Suppressor macrophage (primary cell): Measurements from ENCODE around the gene RAB8B.

Experiments
- DNase-seq, 4 experiments: peaks; one replicate each; pipeline ENCODE4 v3.0.0-alpha.2; 2020 to 2022

RAB8B gene

DNA sequence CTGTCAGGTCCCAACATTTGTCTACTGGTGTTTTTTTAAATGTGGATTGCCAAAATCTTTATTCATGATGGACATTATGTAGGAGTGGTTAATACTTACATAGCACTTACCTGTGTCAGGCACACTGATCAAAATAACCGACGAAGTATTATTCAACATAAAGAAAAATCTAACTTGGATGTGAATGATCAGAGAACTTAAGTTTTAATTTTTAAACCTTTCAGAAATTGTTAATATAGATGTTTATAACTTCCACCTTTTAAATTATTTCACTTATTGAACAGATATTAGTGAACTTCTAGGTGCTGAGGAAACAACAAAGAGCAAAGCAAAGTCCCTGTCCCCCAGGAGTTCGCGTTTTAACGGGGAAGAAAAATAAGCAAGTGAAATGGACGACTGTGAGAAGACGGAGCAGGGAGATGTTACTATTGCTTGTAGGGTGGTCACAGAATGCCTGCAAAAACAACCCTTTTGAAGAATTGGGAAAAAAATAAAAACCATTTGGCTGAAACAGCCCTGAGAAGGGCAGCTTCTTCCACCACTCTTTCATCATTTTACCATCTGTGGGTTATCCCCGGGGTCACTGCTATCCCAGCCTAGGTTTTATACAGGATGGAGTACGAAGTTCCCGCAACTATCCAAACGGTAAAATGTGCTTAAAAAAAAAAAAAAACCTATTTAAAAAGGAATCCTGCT, 87.1 kb downstream of the RAB8B start:
- DNase-seq, result no peak

DNA sequence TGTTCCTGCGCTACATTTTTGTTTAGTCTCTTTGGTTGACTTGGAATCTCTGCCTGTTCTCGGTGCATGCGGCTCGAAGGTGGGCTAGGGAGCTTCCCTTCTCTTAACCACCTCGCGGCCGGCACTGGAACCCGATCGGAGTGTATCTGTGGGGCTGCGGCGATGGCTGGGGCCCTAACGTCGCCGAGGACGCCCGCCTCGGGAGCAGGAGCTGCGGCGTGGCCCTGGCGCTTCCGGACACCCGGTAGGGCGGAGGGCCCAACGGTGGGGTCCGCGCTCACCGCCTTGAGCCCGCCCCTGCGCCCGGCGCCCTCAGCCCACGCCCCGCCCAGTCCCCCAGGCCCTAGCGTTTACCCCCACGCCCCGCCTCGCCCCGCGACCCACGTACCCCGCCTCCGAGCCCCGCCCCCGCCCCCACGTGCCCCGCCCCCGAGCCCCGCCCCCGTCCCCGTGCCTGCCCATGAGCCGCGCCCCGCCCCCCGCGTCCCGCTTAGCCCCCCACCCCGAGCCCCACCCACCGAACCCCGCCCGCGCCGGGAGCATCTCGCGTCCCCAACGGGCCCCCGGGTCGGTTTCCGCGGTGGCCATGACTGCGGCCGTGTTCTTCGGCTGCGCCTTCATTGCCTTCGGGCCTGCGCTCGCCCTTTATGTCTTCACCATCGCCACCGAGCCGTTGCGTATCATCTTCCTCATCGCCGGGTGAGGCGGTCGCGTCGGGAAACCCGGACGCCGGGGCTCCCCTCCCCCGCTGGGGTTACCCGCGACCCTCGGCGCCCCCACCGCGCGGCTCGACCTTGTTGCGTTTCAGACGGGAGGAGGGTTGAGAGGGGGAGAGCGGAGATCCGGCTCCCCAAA, 87.9 kb downstream of the RAB8B start, which contains the start of gene APH1B:
Gene APH1B (plus strand): TSS at position 568 of the 855 bp plus-strand sequence. CDS start 19 bp downstream, at position 587.
- DNase-seq, result peak; percentile 56 to 86 (median 76)

DNA sequence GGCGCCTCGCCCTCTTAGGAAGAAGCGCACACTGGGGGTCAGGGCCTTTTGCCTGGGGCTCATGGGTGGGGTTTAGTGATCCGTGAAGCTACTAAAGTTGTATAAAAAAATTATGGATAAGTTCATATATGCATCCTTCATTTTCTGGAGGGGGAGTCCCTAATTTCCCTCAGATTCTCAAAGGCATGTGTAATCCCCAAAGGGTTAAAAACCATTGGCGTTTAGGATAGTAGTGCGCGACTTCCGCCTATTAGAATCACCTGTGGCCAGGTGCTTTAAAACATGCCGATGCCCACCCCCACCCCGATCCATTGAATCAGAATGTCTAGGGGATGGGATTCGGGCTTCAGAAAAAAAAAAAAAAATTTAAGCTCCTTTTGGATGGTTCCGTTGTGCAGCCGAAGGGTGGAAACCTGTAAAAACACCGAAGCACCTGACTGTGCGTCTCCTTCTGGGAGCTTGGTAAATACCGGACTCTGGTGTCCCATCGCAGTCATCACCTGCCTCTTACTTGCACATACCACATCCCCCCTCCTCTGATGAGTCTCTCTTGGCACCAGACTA, 88.6 kb downstream of the RAB8B start:
- no peak for DNase-seq

DNA sequence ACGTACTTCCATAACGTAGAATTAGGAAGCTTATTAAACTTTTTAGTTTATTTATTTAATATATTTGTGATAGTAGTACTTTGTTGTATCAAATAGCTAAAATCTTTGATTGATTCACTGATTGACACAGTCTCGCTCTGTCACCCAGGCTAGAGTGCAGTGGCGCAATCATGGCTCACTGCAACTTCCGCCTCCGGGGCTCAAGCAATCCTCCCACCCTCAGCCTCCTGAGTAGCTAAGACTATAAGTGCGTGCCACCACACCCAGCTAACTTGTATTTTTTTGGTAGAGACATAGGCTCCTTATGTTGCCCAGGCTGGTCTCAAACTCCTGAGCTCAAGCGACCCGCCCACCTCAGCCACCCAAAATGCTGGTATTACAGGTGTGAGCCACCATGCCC, 93.7 kb downstream of the RAB8B start:
- peak; percentile 86 to 93 (median 92) for DNase-seq

DNA sequence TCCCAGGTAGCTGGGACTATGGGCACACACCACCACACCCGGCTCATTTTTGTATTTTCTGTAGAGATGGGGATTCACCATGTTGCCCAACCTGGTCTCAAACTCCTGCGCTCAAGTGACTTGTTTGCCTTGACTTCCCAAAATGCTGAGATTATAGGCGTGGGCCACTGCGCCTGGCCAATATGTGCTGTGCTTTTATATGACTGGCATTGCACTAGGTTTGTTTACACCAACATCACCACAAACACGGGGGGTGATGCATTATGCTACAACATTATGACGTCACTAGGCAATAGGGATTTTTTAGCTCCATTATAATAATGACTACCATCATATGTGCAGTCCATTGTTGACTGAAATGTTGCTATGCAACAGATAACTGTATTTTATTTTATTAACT, 94.9 kb downstream of the RAB8B start:
- peak in 1 of 4 experiments; percentile 32 for DNase-seq

DNA sequence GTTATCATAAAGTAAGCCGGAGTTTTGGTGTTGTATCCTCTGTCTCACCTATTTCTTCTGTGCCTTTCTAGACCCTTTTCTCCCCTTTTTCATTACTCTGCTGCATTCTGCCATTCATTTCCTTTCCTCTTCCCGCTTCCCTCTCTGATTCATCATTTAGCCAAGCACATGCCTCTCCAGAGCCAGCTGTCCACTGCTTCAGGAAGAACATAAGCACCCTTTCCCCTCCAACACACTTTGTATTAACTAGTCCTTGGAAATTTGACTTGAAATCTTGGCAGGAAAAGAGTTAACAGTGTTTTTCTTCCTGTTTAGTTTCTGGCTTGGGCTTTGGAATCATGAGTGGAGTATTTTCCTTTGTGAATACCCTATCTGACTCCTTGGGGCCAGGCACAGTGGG, 97.7 kb downstream of the RAB8B start:
- DNase-seq, result peak in 1 of 4 experiments; percentile 20

DNA sequence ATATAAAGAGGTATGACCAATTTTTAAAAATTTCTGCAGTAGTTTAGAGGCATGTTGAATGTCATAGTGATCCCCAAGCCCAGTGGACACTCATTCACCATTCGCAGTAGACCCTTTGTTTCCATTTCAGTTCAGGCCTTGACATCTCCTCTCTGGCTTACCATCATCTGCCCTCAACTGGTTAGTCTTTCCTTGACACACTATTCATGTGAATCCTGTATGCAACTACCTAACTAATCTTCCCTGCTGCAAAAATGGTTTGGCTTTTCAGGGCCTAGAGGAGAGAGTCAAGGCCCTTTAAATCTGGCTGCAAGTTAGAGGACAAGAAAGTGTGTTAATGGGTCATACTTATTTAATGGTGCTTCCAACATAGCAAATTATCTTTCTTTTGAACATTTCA, 98.9 kb downstream of the RAB8B start:
- DNase-seq, result no peak

DNA sequence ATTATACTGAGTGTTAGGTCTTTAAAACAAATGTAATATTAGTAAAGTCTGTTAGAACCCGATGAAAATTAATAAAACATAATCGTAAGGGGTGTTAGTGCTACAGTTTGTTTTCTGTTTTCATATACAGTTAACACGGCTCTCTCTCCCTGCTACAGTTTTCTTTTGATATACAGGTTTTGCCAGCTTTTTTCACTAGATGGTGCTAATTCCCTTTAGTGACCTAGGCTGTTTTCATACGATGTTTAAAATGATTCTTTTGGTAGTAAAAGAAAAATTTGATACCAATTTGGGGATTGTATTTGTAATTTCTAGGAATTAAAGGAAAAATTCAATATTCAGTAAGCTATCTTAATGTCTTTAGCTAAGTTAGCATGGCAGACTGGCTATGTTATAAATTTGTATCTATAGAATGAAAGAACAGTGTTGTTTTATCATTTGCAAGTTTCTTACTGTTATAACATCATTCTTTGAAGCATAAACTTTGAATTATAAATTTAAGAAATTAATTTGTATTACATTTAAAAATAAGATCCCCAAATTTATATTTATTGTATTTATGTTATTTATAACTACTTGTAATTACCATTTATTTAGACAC, 99.5 kb downstream of the RAB8B start:
- peak; percentile 50 to 79 (median 70) for DNase-seq

DNA sequence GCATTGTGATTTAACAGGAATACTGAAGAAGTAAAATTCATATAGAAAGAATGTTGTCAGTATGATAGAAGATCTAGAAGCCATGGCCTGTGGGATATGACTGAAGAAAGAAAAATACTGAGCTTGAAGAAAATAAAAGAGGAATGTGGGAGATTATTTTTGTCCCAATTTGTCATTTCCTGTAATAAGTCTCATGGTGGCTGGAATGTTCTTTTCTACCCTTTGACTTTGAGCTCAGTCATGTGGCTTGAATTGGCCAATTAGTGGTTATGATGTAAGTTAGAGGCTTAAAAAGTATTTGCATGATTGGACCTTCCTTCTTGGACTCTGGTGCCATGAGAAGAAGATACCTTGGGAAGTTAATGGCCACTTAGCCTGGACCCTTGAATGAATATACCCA, 102.1 kb downstream of the RAB8B start:
- peak; percentile 29 to 73 (median 54) for DNase-seq

DNA sequence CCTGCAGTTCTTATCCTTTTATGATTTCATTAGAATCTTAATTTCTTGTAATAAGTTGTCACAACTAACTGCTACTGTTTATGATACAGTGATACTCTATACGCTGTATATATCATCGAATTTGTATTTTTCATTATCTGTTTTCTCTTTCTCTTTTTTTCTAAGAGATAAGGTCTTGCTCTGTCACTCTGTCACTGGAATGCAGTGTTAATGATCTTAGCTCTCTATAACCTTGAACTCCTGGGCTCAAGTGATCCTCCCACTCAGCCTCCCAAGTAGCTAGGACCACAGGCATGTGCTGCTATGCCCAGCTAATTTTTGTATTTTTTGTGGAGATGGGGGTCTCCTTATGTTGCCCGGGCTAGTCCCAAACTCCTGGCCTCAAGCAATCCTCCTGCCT, 102.8 kb downstream of the RAB8B start:
- DNase-seq, result no peak

DNA sequence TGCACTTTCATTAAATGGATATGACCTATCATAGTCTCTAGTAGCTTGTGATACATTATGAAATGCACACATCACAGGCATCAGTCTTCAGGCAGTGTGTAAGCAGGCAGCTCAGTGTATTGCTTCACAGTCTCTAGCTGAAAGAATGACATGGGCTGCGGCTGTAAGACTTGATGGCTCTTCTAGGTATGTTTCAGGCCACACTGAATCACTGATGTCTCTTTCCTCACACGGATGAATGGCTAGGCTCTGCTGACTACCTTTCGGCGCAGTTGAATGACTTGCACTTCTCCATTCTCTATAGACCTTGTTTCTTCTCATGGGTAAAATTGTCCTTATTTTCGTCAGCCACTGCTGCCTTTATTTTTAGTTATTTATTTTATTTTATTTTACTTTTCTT, 103.4 kb downstream of the RAB8B start:
- DNase-seq, result peak; percentile 39 to 75 (median 56)

DNA sequence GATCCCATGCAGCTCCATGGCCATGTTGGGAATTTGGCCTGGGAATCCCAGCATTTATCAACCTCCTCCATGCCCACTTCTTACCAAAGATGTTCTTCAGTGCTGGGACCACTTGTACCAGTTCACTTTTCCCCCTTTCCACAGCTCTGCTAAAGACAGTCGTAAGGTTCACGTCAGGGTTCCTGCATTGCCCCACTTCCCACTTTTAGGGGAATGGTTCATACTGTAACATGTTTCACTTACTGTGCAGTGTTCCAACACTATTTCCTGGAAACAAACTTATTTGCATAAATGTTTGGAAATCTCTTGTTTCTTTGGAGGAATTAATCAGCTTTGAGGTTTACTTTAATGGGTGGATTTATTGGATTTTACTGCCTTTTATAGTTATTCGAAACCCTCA, 105.0 kb downstream of the RAB8B start:
- peak; percentile 37 to 55 (median 50) for DNase-seq

DNA sequence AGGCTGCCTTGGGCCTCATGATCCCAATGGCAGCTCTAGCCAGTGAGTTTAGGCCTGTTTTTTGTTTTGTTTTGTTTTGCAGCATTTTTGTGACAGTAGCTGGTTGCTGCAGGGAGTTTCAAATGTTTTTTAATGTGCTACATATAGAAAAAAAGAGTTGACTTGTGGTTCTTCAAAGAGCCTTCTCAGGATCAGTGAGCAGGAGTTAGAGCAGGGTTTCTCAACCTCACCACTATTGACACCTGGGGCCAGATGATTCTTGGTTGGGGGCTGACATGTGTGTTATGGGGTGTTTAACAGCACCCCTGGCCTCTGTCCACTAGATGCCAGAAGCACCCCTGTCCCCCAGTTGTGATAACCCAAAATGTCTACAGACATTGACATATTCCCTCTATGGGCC, 105.9 kb downstream of the RAB8B start:
- no peak for DNase-seq

DNA sequence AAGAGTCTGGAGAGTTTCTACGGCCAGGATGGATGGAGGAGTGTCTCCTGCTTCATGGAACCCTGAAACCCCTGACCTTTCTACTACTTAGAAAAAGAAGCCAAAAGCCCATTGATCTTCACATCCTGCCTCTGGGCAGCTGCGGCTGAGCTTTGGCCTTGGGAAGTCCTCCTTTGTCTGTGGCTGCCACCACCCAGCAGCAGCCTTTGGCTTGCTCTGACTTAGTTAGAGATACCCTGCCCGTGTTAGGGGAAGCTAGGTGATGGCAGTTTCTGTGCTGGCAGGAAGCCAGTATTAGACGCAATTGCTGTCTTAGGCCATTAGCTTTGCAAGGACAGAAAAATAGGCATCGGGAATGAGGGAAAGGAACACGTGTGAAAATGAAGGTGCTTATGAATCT, 106.8 kb downstream of the RAB8B start:
- DNase-seq, result no peak

DNA sequence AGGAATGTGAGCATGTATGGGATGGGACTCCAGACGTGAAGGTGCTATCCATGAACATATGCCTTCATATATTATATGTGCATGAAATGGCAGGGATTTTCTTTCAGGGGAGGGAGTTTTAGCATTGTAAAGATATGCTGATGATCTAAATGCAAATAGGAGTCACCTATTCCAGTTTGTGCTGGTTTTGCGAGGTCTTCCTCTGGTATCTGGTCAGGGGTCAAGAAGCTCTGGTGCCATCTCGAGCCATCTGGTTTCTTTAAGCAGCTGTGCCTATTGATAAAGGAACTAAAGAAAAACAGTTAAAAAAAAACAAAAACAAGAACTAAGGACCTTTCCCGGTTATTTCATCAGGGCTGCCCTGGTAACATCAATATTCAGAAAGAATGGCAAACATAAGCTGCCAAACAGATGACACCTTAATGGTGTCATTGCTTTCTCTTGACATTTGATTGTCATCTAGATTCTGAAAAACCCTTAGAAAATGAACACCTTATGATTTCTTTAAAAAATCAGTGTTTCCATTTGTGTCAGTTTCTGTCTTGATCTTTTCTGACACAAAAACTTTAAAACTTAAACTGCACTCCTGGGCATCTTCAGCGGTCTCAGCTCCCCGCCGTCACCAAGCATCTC, 110.7 kb downstream of the RAB8B start:
- no peak for DNase-seq

DNA sequence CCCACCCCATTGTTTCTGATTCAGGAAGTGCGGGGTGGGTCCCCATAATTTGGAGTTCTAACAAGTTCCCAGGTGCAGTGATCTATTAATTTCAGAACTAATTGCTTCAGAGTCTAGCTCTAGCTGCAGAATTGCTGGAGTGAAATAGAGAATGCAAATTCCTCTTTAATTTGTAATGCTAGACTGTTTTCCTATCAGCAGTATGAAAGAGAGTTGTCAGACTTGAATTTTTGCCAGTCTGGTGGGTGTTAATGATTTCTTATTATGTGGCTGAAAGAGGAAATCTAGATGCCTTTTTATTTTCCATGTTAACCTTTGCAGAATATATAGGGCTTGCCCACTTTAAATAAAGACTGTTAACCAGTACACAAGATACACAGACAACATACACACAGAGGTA, 111.7 kb downstream of the RAB8B start:
- DNase-seq, result no peak

DNA sequence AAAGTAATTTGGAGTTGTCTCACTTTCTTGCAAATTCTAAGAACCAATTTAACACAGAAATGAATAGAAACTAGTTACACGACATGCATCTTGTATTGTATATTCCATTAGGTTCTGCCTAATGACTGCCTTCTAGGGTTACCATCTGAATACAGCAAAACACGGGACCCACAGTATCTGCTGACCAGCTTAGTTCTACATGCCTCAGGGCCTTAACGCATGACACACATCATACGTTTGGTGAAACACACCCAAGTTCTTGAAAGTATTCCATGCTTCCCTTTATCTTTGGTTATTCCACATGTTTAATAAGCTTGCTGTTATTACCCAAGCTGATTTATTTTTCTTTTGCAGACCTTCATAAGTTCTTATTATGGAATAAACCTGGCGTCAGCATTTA, 115.9 kb downstream of the RAB8B start:
- no peak for DNase-seq

DNA sequence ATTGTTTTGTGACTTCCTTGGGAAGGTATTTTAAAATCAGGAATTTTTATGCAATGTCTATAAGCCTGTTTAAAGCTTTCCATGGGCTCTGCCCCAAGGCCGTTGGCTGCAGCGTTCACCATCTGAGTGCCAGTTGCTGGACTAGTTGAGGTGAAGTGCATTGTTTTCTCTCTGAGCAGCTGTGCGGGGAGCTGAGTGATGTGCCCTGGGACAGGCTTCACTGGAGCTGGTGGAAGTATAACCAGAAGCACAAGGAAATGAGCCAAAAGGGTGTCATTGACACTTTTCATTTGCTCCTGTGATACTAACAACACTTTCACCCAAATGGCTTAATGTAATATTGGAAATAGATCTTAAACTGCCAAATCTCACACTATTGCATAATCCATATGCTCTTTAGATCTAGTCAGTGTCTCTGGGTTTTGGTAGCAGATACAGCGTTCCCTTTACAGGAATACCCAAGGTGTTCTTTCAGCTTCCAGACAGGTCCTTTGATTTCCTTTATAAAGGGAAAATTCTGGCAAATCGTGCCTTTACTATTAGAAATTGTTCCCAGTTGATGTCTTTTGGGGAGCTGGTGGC, 117.2 kb downstream of the RAB8B start:
- no peak for DNase-seq

DNA sequence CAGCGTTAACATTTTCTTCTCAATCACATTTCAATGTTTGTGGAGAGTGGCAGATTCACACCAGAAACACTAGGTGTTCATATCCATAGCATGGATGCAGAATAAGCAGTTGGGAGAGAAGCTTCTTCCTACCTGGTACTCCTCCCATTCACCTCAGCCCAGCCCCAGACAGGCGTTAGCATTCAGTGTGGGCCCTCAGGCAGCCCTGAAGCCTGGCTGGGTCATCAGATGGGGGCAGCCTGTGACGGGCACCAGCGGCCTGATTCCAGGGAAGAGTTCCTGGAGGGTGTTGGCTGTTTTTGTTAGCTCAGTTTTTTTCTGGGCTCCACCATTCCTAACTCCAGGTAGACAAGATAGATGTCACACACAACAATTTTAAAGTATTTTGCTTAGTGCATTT, 119.1 kb downstream of the RAB8B start:
- no peak for DNase-seq

DNA sequence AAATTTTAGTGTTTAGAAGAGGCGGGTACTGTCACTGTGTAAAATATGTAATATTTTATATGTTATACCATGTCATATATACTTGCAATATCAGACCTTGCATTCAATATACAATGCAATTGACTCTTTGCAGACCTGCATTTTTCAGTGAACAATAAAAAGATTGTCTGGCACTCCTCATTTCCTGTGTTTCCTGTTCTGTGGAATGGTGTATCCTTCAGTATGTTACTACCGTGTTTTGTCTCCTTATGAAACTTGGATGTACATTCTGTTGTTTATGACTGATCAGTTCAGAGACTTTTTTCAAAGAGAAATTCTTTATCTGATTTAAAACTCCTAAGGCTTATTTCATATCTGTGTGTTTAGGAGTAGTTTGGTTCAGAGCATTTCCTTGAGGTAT, 119.5 kb downstream of the RAB8B start:
- DNase-seq, result no peak

DNA sequence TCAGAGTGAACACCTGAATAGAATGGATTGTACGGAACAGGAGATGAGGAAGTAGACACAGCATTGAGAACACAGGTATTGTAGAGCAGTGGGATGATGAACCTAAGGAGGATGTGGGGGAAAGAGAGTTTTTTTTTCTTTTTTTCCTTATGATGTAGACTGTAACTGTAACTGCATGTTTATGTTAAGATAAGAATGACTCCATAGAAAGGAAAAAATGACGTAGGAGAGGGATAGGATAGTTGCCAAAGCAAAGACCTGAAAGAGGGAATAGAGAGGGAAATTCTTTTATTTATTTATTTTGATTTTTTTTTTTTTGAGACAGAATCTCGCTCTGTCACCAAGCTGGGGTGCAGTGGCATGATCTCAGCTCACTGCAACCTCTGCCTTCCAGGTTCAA, 121.2 kb downstream of the RAB8B start:
- no peak for DNase-seq

DNA sequence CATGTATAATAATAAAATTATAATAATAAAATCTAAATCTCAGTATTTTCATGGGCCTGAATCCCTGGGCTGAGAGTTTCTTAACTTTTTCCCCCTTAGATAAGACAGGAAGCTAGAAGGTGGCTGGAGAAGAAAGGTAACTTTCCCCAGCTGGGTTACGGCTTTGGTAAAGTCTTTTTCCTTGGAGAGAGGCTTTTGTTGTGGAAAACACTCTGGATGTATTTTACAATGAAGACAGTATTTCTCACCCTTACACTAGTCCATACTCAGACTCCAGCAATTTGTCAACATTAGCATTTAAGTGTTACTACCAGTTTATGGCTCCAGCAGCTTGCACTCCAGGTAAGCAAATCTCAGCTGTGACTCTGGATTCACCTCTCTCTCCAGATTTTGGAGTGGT, 122.9 kb downstream of the RAB8B start:
- DNase-seq, result no peak
